Kidney (tissue), 14 donors: ENCODE measurements around the gene FARS2. TPM values are rescaled to one million over a fixed set of nuclear protein-coding genes. Genes with fewer than 3 reads are reported as not detected.

ENCODE experiments used
- DNase-seq, 5 donors: peaks; one replicate each; pipeline ENCODE4 v3.0.0-alpha.2; 2013 to 2020
- FAIRE-seq: peaks from 2 replicates; lab custom pipeline; 2012; peaks lifted over from hg19 to GRCh38; lab: Jason Lieb, UNC
- H3K27ac ChIP-seq, 2 donors: one replicate each; pipeline ENCODE4 v1.7.0; 2013; ENCODE audit warnings: low read depth in 2 of 2, low read length in 2 of 2, inconsistent platforms in 1 of 2
- H3K27me3 ChIP-seq: one replicate; pipeline ENCODE4 v1.7.1; 2013; ENCODE audit warnings: low read length, inconsistent platforms; ENCODE audit not compliant: control insufficient read depth, insufficient read depth
- H3K36me3 ChIP-seq, 3 donors: one replicate each; pipeline versions ENCODE4 v1.7.0 to v1.7.1; 2013; ENCODE audit warnings: low read length in 3 of 3, control low read depth in 1 of 3, inconsistent platforms in 1 of 3; ENCODE audit not compliant: insufficient read depth in 3 of 3, control insufficient read depth in 2 of 3
- H3K4me1 ChIP-seq, 3 donors: one replicate each; pipeline versions ENCODE4 v1.7.0 to v1.7.1; 2013; ENCODE audit warnings: low read length in 3 of 3, inconsistent platforms in 1 of 3, low read depth in 1 of 3; ENCODE audit not compliant: control insufficient read depth in 2 of 3, insufficient read depth in 2 of 3
- H3K4me3 ChIP-seq, 3 donors: one replicate each; pipeline versions ENCODE4 v1.7.0 to v1.8.1; 2013; ENCODE audit warnings: low read length in 3 of 3, control low read depth in 1 of 3, inconsistent platforms in 1 of 3
- H3K9ac ChIP-seq, 3 donors: one replicate each; pipeline versions ENCODE4 v1.7.0 to v1.7.1; 2013; ENCODE audit warnings: low read length in 3 of 3, control low read depth in 1 of 3, inconsistent platforms in 1 of 3
- H3K9me3 ChIP-seq, 3 donors: one replicate each; pipeline versions ENCODE4 v1.7.0 to v1.7.1; 2013; ENCODE audit warnings: low read length in 3 of 3, control low read depth in 1 of 3, inconsistent platforms in 1 of 3; ENCODE audit not compliant: control insufficient read depth in 2 of 3, insufficient read depth in 1 of 3
- intact Hi-C: fragments of 100-400 bp; cut with DNase I; formaldehyde crosslinking; loops from one replicate; pipeline ENCODE4 v1.11.1; 2022
- polyA plus RNA-seq: library from polyadenylated mRNA; stranded (reverse); fragments of 350-450 nt; fragmentation: Illumina TruSeq; extraction: RNeasy Lipid Tissue Mini Kit (QIAGEN cat#74804); gene quantifications from one replicate; pipeline ENCODE4 v1.2.3, GENCODE V29; 2014; ENCODE audit warnings: low read depth, low replicate concordance; ENCODE audit not compliant: insufficient read depth
- total RNA-seq: library from RNA; stranded (reverse); fragmentation: NEBNext Ultra II Directional; extraction: Animal tissue kit (Norgen Biotek cat#: 25700); gene quantifications from one replicate; pipeline ENCODE4 v1.2.1, GENCODE V29; 2021
- TF ChIP-seq, protein P1 (sequence below): IDR thresholded peaks from 3 replicates; pipeline ENCODE4 v1.5.1; 2012; ENCODE audit warnings: mild to moderate bottlenecking, moderate library complexity, borderline replicate concordance; ENCODE audit not compliant: insufficient read depth; ENCODE audit errors: extremely low read depth
- donor health status: control.
- donor health status: control.
- donor health status: control.
- donor health status: control.
- donor health status: control.
- donor health status: DM: yes; HTN: yes; CAD: no.
- donor health status: Normal renal cell carcinoma (clear cell type).

FARS2 gene
- total and polyA plus RNA-seq, 2 donors from 2014 or later: 22.1 to 24.8 TPM

DNA sequence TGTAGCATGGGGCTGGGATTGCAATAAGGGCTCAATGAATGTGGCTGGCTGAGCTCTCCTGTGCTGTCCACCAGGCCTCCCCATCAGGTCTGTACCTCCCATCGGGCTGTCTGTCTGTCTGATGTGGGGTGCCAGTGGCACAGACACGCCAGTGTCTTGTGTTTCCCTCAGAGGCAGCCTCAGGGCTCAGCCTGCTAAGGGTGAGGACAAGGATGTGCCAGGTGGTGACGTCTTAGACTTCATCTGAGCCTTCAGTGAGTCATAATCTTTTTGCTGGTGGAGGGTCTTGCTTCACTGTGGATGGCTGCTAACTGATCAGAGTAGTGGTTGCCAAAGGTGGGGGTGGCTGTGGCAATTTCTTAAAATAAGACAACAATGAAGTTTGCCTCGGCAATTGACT is 550.7 kb downstream of the FARS2 start:
- Histone ChIP-seq H3K27me3 (no peaks in the 10 kb centered on the region), H3K9ac (no peak overlapping the region), H3K4me3 (no peak overlapping the region), H3K4me1 (no peaks in the 10 kb centered on the region), H3K9me3 (peaks cover 0 to 7% (median 0%) of the 10 kb centered on the region in 3 donors), H3K27ac (no peak overlapping the region), H3K36me3 (no peaks in the 10 kb centered on the region)
- DNase-seq (no peak), FAIRE-seq (no peak)
- intact Hi-C loops: no loop called here
- TF ChIP-seq, protein P1, sequence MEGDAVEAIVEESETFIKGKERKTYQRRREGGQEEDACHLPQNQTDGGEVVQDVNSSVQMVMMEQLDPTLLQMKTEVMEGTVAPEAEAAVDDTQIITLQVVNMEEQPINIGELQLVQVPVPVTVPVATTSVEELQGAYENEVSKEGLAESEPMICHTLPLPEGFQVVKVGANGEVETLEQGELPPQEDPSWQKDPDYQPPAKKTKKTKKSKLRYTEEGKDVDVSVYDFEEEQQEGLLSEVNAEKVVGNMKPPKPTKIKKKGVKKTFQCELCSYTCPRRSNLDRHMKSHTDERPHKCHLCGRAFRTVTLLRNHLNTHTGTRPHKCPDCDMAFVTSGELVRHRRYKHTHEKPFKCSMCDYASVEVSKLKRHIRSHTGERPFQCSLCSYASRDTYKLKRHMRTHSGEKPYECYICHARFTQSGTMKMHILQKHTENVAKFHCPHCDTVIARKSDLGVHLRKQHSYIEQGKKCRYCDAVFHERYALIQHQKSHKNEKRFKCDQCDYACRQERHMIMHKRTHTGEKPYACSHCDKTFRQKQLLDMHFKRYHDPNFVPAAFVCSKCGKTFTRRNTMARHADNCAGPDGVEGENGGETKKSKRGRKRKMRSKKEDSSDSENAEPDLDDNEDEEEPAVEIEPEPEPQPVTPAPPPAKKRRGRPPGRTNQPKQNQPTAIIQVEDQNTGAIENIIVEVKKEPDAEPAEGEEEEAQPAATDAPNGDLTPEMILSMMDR: no peak

DNA sequence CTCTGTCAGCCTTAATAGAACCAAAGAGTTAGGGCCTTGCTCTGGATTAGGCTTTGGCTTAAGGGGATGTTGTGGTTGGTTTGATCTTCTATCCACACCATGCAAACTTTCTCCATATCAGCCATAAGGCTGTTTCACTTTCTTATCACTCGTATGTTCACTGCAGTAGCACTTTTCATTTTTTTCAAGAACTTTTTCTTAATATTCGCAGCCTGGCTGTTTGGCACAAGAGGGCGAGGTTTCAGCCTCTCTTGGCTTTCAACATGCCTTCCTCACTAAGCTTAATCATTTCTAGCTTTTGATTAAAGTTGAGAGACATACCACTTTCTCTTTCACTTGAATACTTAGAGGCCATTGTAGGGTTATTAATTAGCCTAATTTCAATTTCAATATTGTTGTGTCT is 552.3 kb downstream of the FARS2 start:
- peaks cover 0 to 7% (median 0%) of the 10 kb centered on the region in 3 donors for H3K9me3 ChIP-seq
- no peaks in the 10 kb centered on the region for H3K36me3 ChIP-seq
- intact Hi-C loops: no loop called here
- TF ChIP-seq, protein P1: no peak
- no peak overlapping the region for H3K27ac ChIP-seq
- FAIRE-seq (no peak), DNase-seq (no peak)
- no peaks in the 10 kb centered on the region for H3K27me3 ChIP-seq
- no peak overlapping the region for H3K9ac ChIP-seq
- no peak overlapping the region for H3K4me3 ChIP-seq
- H3K4me1 ChIP-seq: no peaks in the 10 kb centered on the region

DNA sequence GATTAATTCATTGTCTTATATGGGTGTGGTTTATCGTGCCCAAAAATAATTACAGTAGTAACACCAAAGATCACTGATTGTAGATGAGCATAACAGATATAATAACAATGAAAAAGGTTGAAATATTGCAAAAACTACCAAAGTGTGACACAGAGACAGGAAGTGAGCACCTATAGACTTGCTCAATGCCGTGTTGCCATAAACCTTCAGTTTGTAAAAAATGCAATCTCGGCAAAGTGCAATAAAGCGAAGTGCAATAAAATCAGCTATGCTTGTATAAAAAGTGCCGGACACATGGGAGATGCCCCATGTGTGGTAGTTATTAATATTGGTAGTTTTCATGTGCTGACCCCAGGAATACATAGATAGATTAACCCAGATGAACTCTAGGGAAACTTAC is 552.8 kb downstream of the FARS2 start:
- H3K36me3 ChIP-seq: no peaks in the 10 kb centered on the region
- no peaks in the 10 kb centered on the region for H3K4me1 ChIP-seq
- intact Hi-C loops: no loop called here
- no peak overlapping the region for H3K9ac ChIP-seq
- peaks cover 0 to 7% (median 0%) of the 10 kb centered on the region in 3 donors for H3K9me3 ChIP-seq
- no peak for DNase-seq
- no peaks in the 10 kb centered on the region for H3K27me3 ChIP-seq
- H3K27ac ChIP-seq: no peak overlapping the region
- no peak overlapping the region for H3K4me3 ChIP-seq
- TF ChIP-seq, protein P1: no peak
- FAIRE-seq: no peak

DNA sequence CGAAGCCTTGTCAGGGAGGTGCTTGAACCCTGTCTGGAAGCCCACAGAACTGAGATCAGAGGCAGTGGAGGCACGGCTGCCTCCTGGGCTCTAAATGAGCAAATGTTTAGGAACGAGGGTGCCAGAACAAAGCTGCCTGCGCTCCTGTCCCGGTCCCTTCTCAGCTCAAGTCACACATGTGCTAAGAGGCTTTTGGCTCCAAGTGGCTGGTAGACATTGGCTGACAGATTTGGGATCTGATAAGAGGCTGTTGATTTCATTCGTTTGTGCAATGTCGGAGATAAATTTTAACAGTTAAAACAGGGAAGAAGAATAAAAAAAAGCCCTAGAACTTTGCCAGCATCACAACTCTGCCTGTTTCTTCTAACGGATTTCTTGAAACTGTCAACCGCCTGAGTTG is 553.6 kb downstream of the FARS2 start:
- DNase-seq (no peak), FAIRE-seq (no peak)
- TF ChIP-seq, protein P1: no peak
- H3K4me1 ChIP-seq: no peaks in the 10 kb centered on the region
- no peak overlapping the region for H3K4me3 ChIP-seq
- no peak overlapping the region for H3K27ac ChIP-seq
- H3K27me3 ChIP-seq: no peaks in the 10 kb centered on the region
- H3K9me3 ChIP-seq: peaks cover 0 to 7% (median 0%) of the 10 kb centered on the region in 3 donors
- intact Hi-C loops: no loop called here
- H3K36me3 ChIP-seq: no peaks in the 10 kb centered on the region
- H3K9ac ChIP-seq: no peak overlapping the region
